MG63 (cell line): ENCODE results near the gene CILP2. TPM values are rescaled to one million over a fixed set of nuclear protein-coding genes. Genes with fewer than 3 reads are reported as not detected.

Experiments
- DNase-seq: peaks from one replicate; pipeline ENCODE4 v3.0.0-alpha.2; 2020
- H3K27me3 ChIP-seq: fragments of 250-450 bp; sonication (Bioruptor Pico); 2 replicates; pipeline ENCODE4 v1.5.1; 2020; ENCODE audit warnings: mild to moderate bottlenecking, moderate library complexity
- H3K36me3 ChIP-seq: fragments of 250-450 bp; sonication (Bioruptor Pico); 2 replicates; pipeline ENCODE4 v1.5.1; 2020; ENCODE audit warnings: mild to moderate bottlenecking, moderate library complexity
- H3K4me3 ChIP-seq: fragments of 250-450 bp; sonication (Bioruptor Pico); 2 replicates; pipeline ENCODE4 v1.5.1; 2020; ENCODE audit warnings: mild to moderate bottlenecking, moderate library complexity
- H3K9me3 ChIP-seq: fragments of 250-450 bp; sonication (Bioruptor Pico); 2 replicates; pipeline ENCODE4 v1.5.1; 2020; ENCODE audit warnings: mild to moderate bottlenecking, moderate library complexity
- total RNA-seq: library from RNA; depleted of rRNA; stranded (reverse); fragments of >200 nt; shearing (Covaris generic); gene quantifications from 2 replicates; pipeline ENCODE4 v1.2.3, GENCODE V29; 2014; ENCODE audit warnings: low replicate concordance; rRNA removed

CILP2 gene
- 0.66 and 1.1 TPM in 2 replicates for total RNA-seq

GRCh38 chr19:19538061-19538784 lies at the start of gene CILP2:
TSS of gene CILP2 (plus strand) at chr19:19538265. CDS start at chr19:19538350, 85 bp downstream.
- no peak for DNase-seq
- H3K27me3 ChIP-seq, result no peaks in the 10 kb centered on the region
- H3K4me3 ChIP-seq, result no peak within 1 kb of the TSS
- H3K9me3 ChIP-seq, result no peaks in the 10 kb centered on the region
- 0 out of 2 replicates have a peak, but pooled peaks cover 5% of the 10 kb centered on the region for H3K36me3 ChIP-seq

GRCh38 chr19:19488875-19489690 lies 49.0 kb upstream of the CILP2 start:
- H3K9me3 ChIP-seq, result no peaks in the 10 kb centered on the region
- no peak overlapping the region for H3K4me3 ChIP-seq
- peaks cover 47% of the 10 kb centered on the region for H3K36me3 ChIP-seq
- DNase-seq, result peak; percentile 76
- H3K27me3 ChIP-seq, result no peaks in the 10 kb centered on the region

- Histone ChIP-seq H3K36me3 (peaks cover 51% of the 10 kb centered on the region), H3K9me3 (no peaks in the 10 kb centered on the region), H3K4me3 (no peak overlapping the region), H3K27me3 (no peaks in the 10 kb centered on the region)
- DNase-seq, result no peak
These were observed 48.3 kb upstream of the CILP2 start for GRCh38 chr19:19489804-19490204.

- Histone ChIP-seq H3K9me3 (no peaks in the 10 kb centered on the region), H3K36me3 (peaks cover 51% of the 10 kb centered on the region), H3K27me3 (no peaks in the 10 kb centered on the region), H3K4me3 (no peak overlapping the region)
- DNase-seq, result peak; percentile 73
These were observed 47.7 kb upstream of the CILP2 start for GRCh38 chr19:19490214-19490968.

- DNase-seq, result no peak
- peaks cover 2% of the 10 kb centered on the region; the same call in 1 of the 2 replicates for H3K27me3 ChIP-seq
- peaks cover 58% of the 10 kb centered on the region for H3K36me3 ChIP-seq
- no peak overlapping the region for H3K4me3 ChIP-seq
- H3K9me3 ChIP-seq, result no peaks in the 10 kb centered on the region
These were observed 46.6 kb upstream of the CILP2 start for GRCh38 chr19:19491321-19492025.

- Histone ChIP-seq H3K27me3 (peaks cover 2% of the 10 kb centered on the region; the same call in 1 of the 2 replicates), H3K9me3 (no peaks in the 10 kb centered on the region), H3K4me3 (no peak overlapping the region), H3K36me3 (peaks cover 62% of the 10 kb centered on the region)
- DNase-seq, result no peak
These were observed 45.9 kb upstream of the CILP2 start for GRCh38 chr19:19492026-19492610.

- DNase-seq, result no peak
- H3K4me3 ChIP-seq, result no peak overlapping the region
- peaks cover 77% of the 10 kb centered on the region for H3K36me3 ChIP-seq
- H3K9me3 ChIP-seq, result no peaks in the 10 kb centered on the region
- H3K27me3 ChIP-seq, result peaks cover 2% of the 10 kb centered on the region; the same call in 1 of the 2 replicates
These were observed 44.1 kb upstream of the CILP2 start for GRCh38 chr19:19493841-19494546.

GRCh38 chr19:19495614-19496603 lies 42.2 kb upstream of the CILP2 start:
- H3K36me3 ChIP-seq, result peaks cover 88% of the 10 kb centered on the region
- no peak for DNase-seq
- H3K27me3 ChIP-seq, result peaks cover 2% of the 10 kb centered on the region; the same call in 1 of the 2 replicates
- H3K9me3 ChIP-seq, result no peaks in the 10 kb centered on the region
- H3K4me3 ChIP-seq, result no peak overlapping the region

GRCh38 chr19:19498255-19498991 lies 39.6 kb upstream of the CILP2 start:
- H3K9me3 ChIP-seq, result no peaks in the 10 kb centered on the region
- DNase-seq, result no peak
- H3K27me3 ChIP-seq, result peaks cover 2% of the 10 kb centered on the region; the same call in 1 of the 2 replicates
- H3K4me3 ChIP-seq, result no peak overlapping the region
- peaks cover 97% of the 10 kb centered on the region for H3K36me3 ChIP-seq

GRCh38 chr19:19499272-19499995 lies 38.6 kb upstream of the CILP2 start:
- H3K9me3 ChIP-seq, result no peaks in the 10 kb centered on the region
- peaks cover 98% of the 10 kb centered on the region for H3K36me3 ChIP-seq
- H3K27me3 ChIP-seq, result peaks cover 2% of the 10 kb centered on the region; the same call in 1 of the 2 replicates
- DNase-seq, result no peak
- H3K4me3 ChIP-seq, result no peak overlapping the region

GRCh38 chr19:19500975-19501644 lies 37.0 kb upstream of the CILP2 start:
- H3K27me3 ChIP-seq, result peaks cover under 1% of the 10 kb centered on the region; the same call in 1 of the 2 replicates

GRCh38 chr19:19501798-19502197 lies 36.3 kb upstream of the CILP2 start:
- peaks cover 96% of the 10 kb centered on the region for H3K36me3 ChIP-seq

More at GRCh38 chr19:19500975-19501644, 37.0 kb upstream of the CILP2 start:
- peaks cover 96% of the 10 kb centered on the region for H3K36me3 ChIP-seq
- H3K4me3 ChIP-seq, result no peak overlapping the region
- no peaks in the 10 kb centered on the region for H3K9me3 ChIP-seq
- DNase-seq, result no peak

GRCh38 chr19:19502281-19502680 lies 35.8 kb upstream of the CILP2 start:
- Histone ChIP-seq H3K27me3 (no peaks in the 10 kb centered on the region), H3K4me3 (no peak overlapping the region), H3K36me3 (peaks cover 95% of the 10 kb centered on the region), H3K9me3 (no peaks in the 10 kb centered on the region)
- DNase-seq, result no peak

More at GRCh38 chr19:19501798-19502197, 36.3 kb upstream of the CILP2 start:
- no peak overlapping the region for H3K4me3 ChIP-seq
- H3K27me3 ChIP-seq, result no peaks in the 10 kb centered on the region
- no peaks in the 10 kb centered on the region for H3K9me3 ChIP-seq
- no peak for DNase-seq
